KBM-7 (cell line): ENCODE results near the gene SULT2B1.
A peak's percentile ranks its signal among the peaks of the same experiment; 100 is the strongest.
"Not testable (repeated sequence)": the region's sequence is repeated elsewhere in the genome, so short reads cannot be mapped to it uniquely, and the experiment has no call there.

Source experiments
- DNase-seq: peaks from one replicate; pipeline ENCODE4 v3.0.0-alpha.2; 2015
- in situ Hi-C: fragments of 300-500 bp; cut with MboI; formaldehyde crosslinking; loops from 2 replicates; pipeline ENCODE4 v1.14.3; 2020; ENCODE audit warnings: low sequenced_read_pairs, low pct_unique_long_range_greater_than_20kb, mixed read lengths

Gene SULT2B1

GRCh38 chr19:48554385-48555091, 2.6 kb downstream of the SULT2B1 start:
- in situ Hi-C loops = no loop called here
- DNase-seq = no peak

GRCh38 chr19:48556163-48556562, 4.2 kb downstream of the SULT2B1 start:
- DNase-seq = no peak

GRCh38 chr19:48556825-48557224, 4.9 kb downstream of the SULT2B1 start:
- in situ Hi-C loops = no loop called here
- DNase-seq = no peak

More at GRCh38 chr19:48556163-48556562, 4.2 kb downstream of the SULT2B1 start:
- in situ Hi-C loops = no loop called here

- in situ Hi-C loops = no loop called here
- peak; percentile 58 for DNase-seq
These were observed 6.2 kb downstream of the SULT2B1 start for GRCh38 chr19:48558018-48558684.

GRCh38 chr19:48560095-48560530, 8.1 kb downstream of the SULT2B1 start:
- in situ Hi-C loops = no loop called here
- DNase-seq = peak; percentile 40

- in situ Hi-C loops = no loop called here
- DNase-seq = no peak
These were observed 9.4 kb downstream of the SULT2B1 start for GRCh38 chr19:48561412-48561811.

- in situ Hi-C loops = no loop called here
- no peak for DNase-seq
These were observed 13.1 kb downstream of the SULT2B1 start for GRCh38 chr19:48565090-48565489.

- in situ Hi-C loops = no loop called here
These were observed 16.4 kb downstream of the SULT2B1 start for GRCh38 chr19:48568345-48568886.

GRCh38 chr19:48569814-48570213, 17.8 kb downstream of the SULT2B1 start:
- in situ Hi-C loops = no loop called here
- no peak for DNase-seq

More at GRCh38 chr19:48568345-48568886, 16.4 kb downstream of the SULT2B1 start:
- DNase-seq = peak; percentile 42

- no peak for DNase-seq
- in situ Hi-C loops = no loop called here
These were observed 19.6 kb downstream of the SULT2B1 start for GRCh38 chr19:48571378-48572162.

- DNase-seq = no peak
- in situ Hi-C loops = no loop called here
These were observed 21.2 kb downstream of the SULT2B1 start for GRCh38 chr19:48573163-48573505.

GRCh38 chr19:48575931-48576622, 24.1 kb downstream of the SULT2B1 start:
- DNase-seq = no peak
- in situ Hi-C loops = loop anchor here (25.0 kb wide), 1 partner anchor 239 kb away; the partner anchor contains the start of gene EMP3

- in situ Hi-C loops = loop anchor here (25.0 kb wide), 1 partner anchor 241 kb away; the partner anchor contains the start of gene EMP3
- not testable (repeated sequence) for DNase-seq
These were observed 25.9 kb downstream of the SULT2B1 start for GRCh38 chr19:48577908-48578307.

- DNase-seq = no peak
- in situ Hi-C loops = loop anchor here (25.0 kb wide), 1 partner anchor 242 kb away; the partner anchor contains the start of gene EMP3
These were observed 26.9 kb downstream of the SULT2B1 start for GRCh38 chr19:48578891-48579290.

GRCh38 chr19:48582168-48582567, 30.2 kb downstream of the SULT2B1 start:
- in situ Hi-C loops = loop anchor here (25.0 kb wide), 1 partner anchor 245 kb away; the partner anchor contains the start of gene EMP3
- no peak for DNase-seq

- DNase-seq = no peak
- in situ Hi-C loops = loop anchor here (25.0 kb wide), 1 partner anchor 250 kb away; the partner anchor contains the start of gene EMP3
These were observed 35.4 kb downstream of the SULT2B1 start for GRCh38 chr19:48587387-48587786.

GRCh38 chr19:48588670-48589401, 36.9 kb downstream of the SULT2B1 start:
- in situ Hi-C loops = loop anchor here (25.0 kb wide), 1 partner anchor 252 kb away; the partner anchor contains the start of gene EMP3
- peak; percentile 89 for DNase-seq

GRCh38 chr19:48591021-48591420, 39.0 kb downstream of the SULT2B1 start:
- in situ Hi-C loops = loop anchor here (25.0 kb wide), 1 partner anchor 254 kb away; the partner anchor contains the start of gene EMP3

More at GRCh38 chr19:48591021-48591420, 39.0 kb downstream of the SULT2B1 start:
- DNase-seq = peak; percentile 26
